OCI-LY1 (cell line): ENCODE measurements around the gene IPP.

ENCODE experiments used
- H2AFZ ChIP-seq: fragments of 200-600 bp; sonication (generic), shearing (Covaris generic); 2 replicates; pipeline ENCODE4 v1.6.0; 2014; ENCODE audit warnings: antibody characterized with exemption, mild to moderate bottlenecking, low read length
- H3F3A ChIP-seq: fragments of 200-600 bp; sonication (generic), shearing (Covaris generic); 2 replicates; pipeline ENCODE4 v1.6.0; 2014; ENCODE audit warnings: mild to moderate bottlenecking, antibody characterized with exemption, low read length, moderate library complexity; ENCODE audit not compliant: insufficient read depth
- H3K27ac ChIP-seq: fragments of 200-600 bp; sonication (generic); 2 replicates; pipeline ENCODE4 v1.5.1; 2014; ENCODE audit warnings: low read length, mixed run types, mild to moderate bottlenecking, low read depth; ENCODE audit not compliant: poor library complexity, severe bottlenecking
- H3K27me3 ChIP-seq: fragments of 200-600 bp; sonication (generic); 2 replicates; pipeline ENCODE4 v1.6.0; 2014; ENCODE audit warnings: antibody characterized with exemption, mild to moderate bottlenecking, low read length, moderate library complexity; ENCODE audit not compliant: insufficient read depth
- H3K36me3 ChIP-seq: fragments of 200-600 bp; sonication (generic); 2 replicates; pipeline ENCODE4 v1.6.1; 2014; ENCODE audit warnings: mild to moderate bottlenecking, antibody characterized with exemption, low read length, moderate library complexity, mixed read lengths; ENCODE audit not compliant: insufficient read depth
- H3K4me1 ChIP-seq: fragments of 200-600 bp; sonication (generic); 2 replicates; pipeline ENCODE4 v1.5.1; 2014; ENCODE audit warnings: mild to moderate bottlenecking, low read length, moderate library complexity; ENCODE audit not compliant: insufficient read depth, severe bottlenecking
- H3K4me2 ChIP-seq: fragments of 200-600 bp; sonication (generic), shearing (Covaris generic); 2 replicates; pipeline ENCODE4 v1.6.1; 2014; ENCODE audit warnings: low read length
- H3K4me3 ChIP-seq: fragments of 200-600 bp; sonication (generic); 2 replicates; pipeline ENCODE4 v1.5.1; 2014; ENCODE audit warnings: low read length, low read depth, mild to moderate bottlenecking, mixed read lengths; ENCODE audit not compliant: poor library complexity, severe bottlenecking
- H3K79me2 ChIP-seq: fragments of 200-600 bp; shearing (Covaris generic); 2 replicates; pipeline ENCODE4 v1.6.1; 2016; ENCODE audit warnings: mixed run types, low read length, mixed read lengths; ENCODE audit not compliant: insufficient read depth
- H3K9ac ChIP-seq: fragments of 200-600 bp; sonication (generic), shearing (Covaris generic); 2 replicates; pipeline ENCODE4 v1.6.1; 2014; ENCODE audit warnings: mild to moderate bottlenecking, low read length, mixed read lengths
- H3K9me2 ChIP-seq: fragments of 200-600 bp; sonication (generic), shearing (Covaris generic); 2 replicates; pipeline ENCODE4 v1.6.1; 2014; ENCODE audit warnings: low read depth, mild to moderate bottlenecking, low read length, mixed read lengths
- H3K9me3 ChIP-seq: fragments of 200-600 bp; shearing (Covaris generic); 2 replicates; pipeline ENCODE4 v1.6.1; 2014; ENCODE audit warnings: low read length, mixed read lengths
- H4K20me1 ChIP-seq: fragments of 200-600 bp; sonication (generic), shearing (Covaris generic); 2 replicates; pipeline ENCODE4 v1.6.0; 2016; ENCODE audit warnings: mild to moderate bottlenecking, low read length; ENCODE audit not compliant: insufficient read depth
- CTCF ChIP-seq: fragments of 200-600 bp; sonication (generic), shearing (Covaris generic); IDR thresholded peaks from 2 replicates; pipeline ENCODE4 v1.5.1; 2017; ENCODE audit warnings: mild to moderate bottlenecking, antibody characterized with exemption, low read length, moderate library complexity, mixed read lengths
- EZH2 ChIP-seq: fragments of 200-600 bp; sonication (generic), shearing (Covaris generic); IDR thresholded peaks from 2 replicates; pipeline ENCODE4 v1.8.0; 2017; ENCODE audit warnings: borderline replicate concordance, mixed run types, mild to moderate bottlenecking, antibody characterized with exemption, low read length, moderate library complexity, mixed read lengths

IPP gene

GRCh38 chr1:45765999-45766792, 15.7 kb upstream of the IPP start:
- Histone ChIP-seq H3K4me2 (no peak overlapping the region), H3F3A (no peaks in the 10 kb centered on the region)
- TF ChIP-seq CTCF (no peak), EZH2 (no peak)

GRCh38 chr1:45762291-45762690, 11.8 kb upstream of the IPP start:
- peaks cover 5% of the 10 kb centered on the region for H3K4me1 ChIP-seq
- H3K9me2 ChIP-seq: no peaks in the 10 kb centered on the region
- H3K79me2 ChIP-seq: no peaks in the 10 kb centered on the region
- no peak overlapping the region for H2AFZ ChIP-seq
- H3K9ac ChIP-seq: no peak overlapping the region
- H3K4me3 ChIP-seq: no peak overlapping the region
- TF ChIP-seq EZH2: no peak
- no peak for TF ChIP-seq CTCF
- H3K4me2 ChIP-seq: no peak overlapping the region
- H3K27me3 ChIP-seq: no peaks in the 10 kb centered on the region; the same call in 1 of the 2 replicates
- H3K9me3 ChIP-seq: peaks cover 10% of the 10 kb centered on the region
- H3F3A ChIP-seq: no peaks in the 10 kb centered on the region
- no peak overlapping the region for H3K27ac ChIP-seq
- no peaks in the 10 kb centered on the region for H4K20me1 ChIP-seq
- H3K36me3 ChIP-seq: no peaks in the 10 kb centered on the region; the same call in 1 of the 2 replicates

More at GRCh38 chr1:45765999-45766792, 15.7 kb upstream of the IPP start:
- H3K79me2 ChIP-seq: no peaks in the 10 kb centered on the region
- peaks cover 10% of the 10 kb centered on the region for H3K9me3 ChIP-seq
- no peaks in the 10 kb centered on the region for H3K27me3 ChIP-seq
- H3K36me3 ChIP-seq: no peaks in the 10 kb centered on the region; the same call in 1 of the 2 replicates
- no peaks in the 10 kb centered on the region for H3K9me2 ChIP-seq
- no peaks in the 10 kb centered on the region for H4K20me1 ChIP-seq
- peaks cover 5% of the 10 kb centered on the region for H3K4me1 ChIP-seq
- H3K4me3 ChIP-seq: no peak overlapping the region
- no peak overlapping the region for H2AFZ ChIP-seq
- no peak overlapping the region for H3K27ac ChIP-seq
- no peak overlapping the region for H3K9ac ChIP-seq

GRCh38 chr1:45755697-45756096, 5.2 kb upstream of the IPP start:
- TF ChIP-seq CTCF (no peak), EZH2 (no peak)

More at GRCh38 chr1:45755697-45756096, 5.2 kb upstream of the IPP start:
- no peak overlapping the region for H3K4me3 ChIP-seq
- H3K79me2 ChIP-seq: no peaks in the 10 kb centered on the region
- H2AFZ ChIP-seq: no peak overlapping the region
- H3K27ac ChIP-seq: no peak overlapping the region
- H4K20me1 ChIP-seq: no peaks in the 10 kb centered on the region
- no peaks in the 10 kb centered on the region; the same call in 1 of the 2 replicates for H3K27me3 ChIP-seq
- H3K4me1 ChIP-seq: peaks cover 4% of the 10 kb centered on the region
- no peaks in the 10 kb centered on the region; the same call in 1 of the 2 replicates for H3F3A ChIP-seq
- H3K4me2 ChIP-seq: no peak overlapping the region
- no peaks in the 10 kb centered on the region for H3K9me3 ChIP-seq
- H3K9me2 ChIP-seq: no peaks in the 10 kb centered on the region
- no peaks in the 10 kb centered on the region for H3K36me3 ChIP-seq
- no peak overlapping the region for H3K9ac ChIP-seq
